Endothelial cell of umbilical vein (primary cell): ENCODE data around the gene SZT2. TPM values are rescaled to one million over a fixed set of nuclear protein-coding genes. Genes with fewer than 3 reads are reported as not detected.
A peak's percentile ranks its signal among the peaks of the same experiment; 100 is the strongest.

Experiments used
- BruUV-seq: library from RNA; stranded (reverse); fragments of 400-500 nt; replicated peaks from 2 replicates; lab custom pipeline; 2021; lab: Mats Ljungman, UMichigan
- CTCF ChIA-PET: fragments of 300-600, 350-600 bp; sonication (Branson Sonifier 250); formaldehyde crosslinking; loops from one replicate; lab custom pipeline; 2021; ENCODE audit warnings: antibody characterized with exemption, inconsistent platforms; lab: Charles Lee
- POLR2A ChIA-PET: fragments of 300-600, 350-600 bp; sonication (Branson Sonifier 250); formaldehyde crosslinking; loops from one replicate; lab custom pipeline; 2021; ENCODE audit warnings: antibody characterized with exemption, inconsistent platforms; lab: Charles Lee
- DNase-seq: peaks from one replicate; pipeline ENCODE4 v3.0.0-alpha.2; 2011; ENCODE audit warnings: low read depth, low spot score
- FAIRE-seq: peaks from 2 replicates; lab custom pipeline; 2011; peaks lifted over from hg19 to GRCh38; lab: Jason Lieb, UNC
- H2AFZ ChIP-seq: 2 replicates; pipeline ENCODE4 v1.6.0; 2012; ENCODE audit warnings: low read depth, low read length, control low read depth, inconsistent platforms
- H3K27ac ChIP-seq: 2 replicates; pipeline ENCODE4 v1.5.1; 2011; ENCODE audit warnings: low read depth, mild to moderate bottlenecking, control low read depth, low read length, moderate library complexity; ENCODE audit not compliant: insufficient read depth
- H3K27me3 ChIP-seq, 2 experiments: 2 replicates each; pipeline versions ENCODE4 v1.6.0 to v1.6.1; 2011; ENCODE audit warnings: low read length in 2 of 2, mixed read lengths in 1 of 2; ENCODE audit not compliant: control insufficient read depth in 2 of 2, insufficient read depth in 2 of 2
- H3K36me3 ChIP-seq, 2 experiments: 2 replicates in 1 of 2; 3 replicates in 1 of 2; pipeline ENCODE4 v1.5.1; 2011; ENCODE audit warnings: low read length in 2 of 2, mild to moderate bottlenecking in 1 of 2, moderate library complexity in 1 of 2; ENCODE audit not compliant: control insufficient read depth in 2 of 2, insufficient read depth in 2 of 2; ENCODE audit errors: extremely low read depth in 1 of 2
- H3K4me1 ChIP-seq: 3 replicates; pipeline ENCODE4 v1.5.1; 2011; ENCODE audit warnings: mild to moderate bottlenecking, low read length; ENCODE audit not compliant: control insufficient read depth, insufficient read depth; ENCODE audit errors: extremely low read depth
- H3K4me2 ChIP-seq: 2 replicates; pipeline ENCODE4 v1.6.1; 2011; ENCODE audit warnings: low read length, control low read depth, mixed read lengths; ENCODE audit not compliant: insufficient read depth
- H3K4me3 ChIP-seq, 3 experiments: fragments of 200-600 bp in 1 of 3; sonication (generic), shearing (Covaris generic) in 1 of 3; replicated peaks in 1 of 3; 2 replicates each; pipeline ENCODE4 v1.5.1; 2011 to 2016; ENCODE audit warnings: control low read depth in 3 of 3, low read length in 3 of 3, mild to moderate bottlenecking in 2 of 3, inconsistent platforms in 1 of 3, low read depth in 1 of 3, moderate library complexity in 1 of 3; ENCODE audit not compliant: insufficient read depth in 1 of 3
- H3K79me2 ChIP-seq: 2 replicates; pipeline ENCODE4 v1.6.0; 2012; ENCODE audit warnings: low read length, inconsistent platforms; ENCODE audit not compliant: control insufficient read depth, insufficient read depth
- H3K9ac ChIP-seq: replicated peaks from 2 replicates; pipeline ENCODE3; 2011; ENCODE audit warnings: low read length, control low read depth; ENCODE audit not compliant: insufficient read depth; ENCODE audit errors: extremely low read depth
- H3K9me1 ChIP-seq: replicated peaks from 3 replicates; pipeline ENCODE4 v1.6.0; 2011; ENCODE audit warnings: mild to moderate bottlenecking, low read length; ENCODE audit not compliant: control insufficient read depth, insufficient read depth; ENCODE audit errors: extremely low read depth
- H3K9me3 ChIP-seq: replicated peaks from 2 replicates; pipeline ENCODE4 v1.5.1; 2012; ENCODE audit warnings: low read length, inconsistent platforms; ENCODE audit not compliant: control insufficient read depth, insufficient read depth
- H4K20me1 ChIP-seq: replicated peaks from 2 replicates; pipeline ENCODE3; 2011; ENCODE audit warnings: mild to moderate bottlenecking, low read length; ENCODE audit not compliant: control insufficient read depth, insufficient read depth; ENCODE audit errors: extremely low read depth
- EZH2 ChIP-seq: IDR thresholded peaks from 2 replicates; pipeline ENCODE4 v1.6.1; 2012; ENCODE audit warnings: borderline replicate concordance, low read depth, mild to moderate bottlenecking, moderate library complexity, low read length, inconsistent platforms; ENCODE audit not compliant: severe bottlenecking
- FOS ChIP-seq: IDR thresholded peaks from 2 replicates; pipeline ENCODE4 v1.6.1; 2011; ENCODE audit warnings: mild to moderate bottlenecking, low read length, moderate library complexity, borderline replicate concordance; ENCODE audit not compliant: insufficient read depth
- GATA2 ChIP-seq: IDR thresholded peaks from 2 replicates; pipeline ENCODE4 v1.7.0; 2011; ENCODE audit warnings: low read depth, mild to moderate bottlenecking, moderate library complexity, mixed read lengths, low read length; ENCODE audit not compliant: insufficient read length, insufficient read depth
- JUN ChIP-seq: IDR thresholded peaks from 2 replicates; pipeline ENCODE4 v1.6.1; 2011; ENCODE audit warnings: borderline replicate concordance, low read depth; ENCODE audit not compliant: insufficient read length, insufficient read depth
- POLR2A ChIP-seq: IDR thresholded peaks from 2 replicates; pipeline ENCODE4 v1.6.1; 2012; ENCODE audit warnings: low read depth, mild to moderate bottlenecking, control low read depth, low read length
- dilution Hi-C: fragments of 300-500 bp; cut with MboI; formaldehyde crosslinking; loops from one replicate; pipeline ENCODE4 v1.15.0; 2019; ENCODE audit warnings: low sequenced_read_pairs; ENCODE audit not compliant: extremely low pct_ligation_motif_present
- intact Hi-C: fragments of 100-400 bp; cut with micrococcal nuclease; formaldehyde crosslinking; loops from one replicate; pipeline ENCODE4 v1.10.0; 2022
- polyA plus RNA-seq, 4 experiments: library from polyadenylated mRNA; depleted of rRNA in 3 of 4; stranded (reverse) in 3 of 4; unstranded in 1 of 4; fragments of >200 nt; gene quantifications; 2 replicates each; pipeline versions ENCODE4 v1.2.1 to v1.2.3, GENCODE V29; 2011 to 2012; ENCODE audit warnings: missing spikeins in 1 of 4
- total RNA-seq: library from RNA; stranded (reverse); gene quantifications from 2 replicates; pipeline ENCODE4 v1.2.3, GENCODE V29; 2021
- TF ChIP-seq, protein P1 (sequence below): IDR thresholded peaks from 2 replicates; pipeline ENCODE4 v1.6.1; 2011; ENCODE audit not compliant: insufficient read depth, insufficient read length
- TF ChIP-seq, protein P2 (sequence below), 2 donors: IDR thresholded peaks; 1 replicate in 1 of 2; 2 replicates in 1 of 2; pipeline ENCODE4 v1.5.1; 2011; ENCODE audit warnings: low read length in 2 of 2, mild to moderate bottlenecking in 2 of 2, moderate library complexity in 2 of 2, control low read depth in 1 of 2, inconsistent platforms in 1 of 2, low read depth in 1 of 2; ENCODE audit not compliant: insufficient read depth in 1 of 2; ENCODE audit errors: extremely low read depth in 1 of 2

The SZT2 gene
- total and polyA plus RNA-seq, 2 donors (not counting 3 experiments of a cell fraction or from before 2014, with no cell fraction given), result 11.4 to 49.9 TPM

DNA sequence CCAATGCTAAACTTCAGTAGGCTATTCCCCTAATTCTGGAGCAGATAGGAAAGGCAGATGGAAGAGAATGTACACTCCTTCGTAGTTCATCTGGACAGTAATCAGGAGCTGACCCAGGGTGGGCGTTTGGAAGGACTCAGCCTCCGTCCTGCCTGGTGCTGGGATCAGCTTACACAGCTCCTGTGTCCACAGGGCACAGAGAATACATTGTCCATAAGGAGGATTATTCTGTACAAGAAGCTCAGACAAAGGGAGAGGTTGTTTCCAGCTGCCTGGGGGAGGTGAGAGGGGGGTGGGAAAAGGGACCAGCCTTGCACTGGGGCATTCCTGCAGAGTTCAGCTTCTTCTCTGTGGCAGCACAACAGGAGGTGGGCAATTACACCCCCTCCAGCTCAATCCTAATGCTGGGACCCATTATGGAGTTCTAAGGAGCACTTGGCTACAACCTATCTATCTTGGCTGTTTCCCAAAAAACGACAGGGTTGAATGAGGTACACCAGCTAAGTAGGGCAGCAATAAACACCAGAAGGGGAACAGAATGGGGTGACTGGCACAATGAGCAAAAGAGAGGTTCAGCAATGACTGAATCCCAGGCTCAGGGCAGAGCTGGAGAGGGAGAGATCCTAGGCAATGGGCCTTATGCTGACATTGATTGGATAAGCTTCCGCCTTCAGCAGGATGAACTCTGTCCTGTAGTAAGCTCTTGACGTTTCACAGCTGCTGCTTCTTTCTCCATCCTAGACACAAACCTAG, 7.5 kb upstream of the SZT2 start:
- no peak overlapping the region for H3K9ac ChIP-seq
- H3K79me2 ChIP-seq, result no peaks in the 10 kb centered on the region
- FAIRE-seq (no peak), DNase-seq (no peak)
- CTCF ChIA-PET, result interaction anchor here (0.9 to 2.4 kb wide), 4 partner anchors 14 to 144 kb away, joined by 3 to 17 read pairs (median 4); partner anchors contain the start of gene ELOVL1
- POLR2A ChIA-PET, result interaction anchor here (0.9 kb wide), 1 partner anchor 14 kb away, joined by 3 read pairs; the partner anchor contains the start of gene ELOVL1
- BruUV-seq, result no TSS peak
- H4K20me1 ChIP-seq, result no peaks in the 10 kb centered on the region
- no peaks in the 10 kb centered on the region for H3K9me1 ChIP-seq
- H2AFZ ChIP-seq, result no peak overlapping the region
- H3K4me3 ChIP-seq, result no peak overlapping the region
- H3K4me2 ChIP-seq, result no peak overlapping the region
- no peaks in the 10 kb centered on the region for H3K27me3 ChIP-seq
- peaks cover 18 to 50% of the 10 kb centered on the region in 2 experiments for H3K36me3 ChIP-seq
- H3K4me1 ChIP-seq, result no peaks in the 10 kb centered on the region
- no peaks in the 10 kb centered on the region for H3K9me3 ChIP-seq
- intact Hi-C loops (no loop called here), dilution Hi-C loops (no loop called here)
- TF ChIP-seq EZH2, result no peak
- TF ChIP-seq FOS, result no peak
- no peak overlapping the region for H3K27ac ChIP-seq

DNA sequence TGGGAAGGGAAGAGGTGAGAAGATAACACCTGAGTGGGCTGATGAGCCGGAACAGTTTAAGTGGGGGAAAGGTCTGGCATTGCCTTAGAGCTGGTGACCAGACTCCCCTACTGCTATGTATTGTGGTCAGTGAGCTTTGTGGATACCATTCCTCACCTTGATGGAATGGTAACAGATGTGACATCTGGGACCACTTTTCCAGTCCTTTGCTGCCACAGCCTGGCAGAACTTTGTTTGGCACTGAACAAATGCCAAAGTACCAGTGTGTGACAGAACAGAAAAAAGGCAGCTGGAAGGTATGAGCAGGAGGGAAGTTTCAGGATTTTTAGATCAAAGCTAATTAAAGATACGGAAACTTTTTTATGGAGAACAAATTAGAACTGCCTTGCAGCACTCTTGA, 6.2 kb upstream of the SZT2 start:
- H2AFZ ChIP-seq, result no peak overlapping the region
- TF ChIP-seq, protein P1, sequence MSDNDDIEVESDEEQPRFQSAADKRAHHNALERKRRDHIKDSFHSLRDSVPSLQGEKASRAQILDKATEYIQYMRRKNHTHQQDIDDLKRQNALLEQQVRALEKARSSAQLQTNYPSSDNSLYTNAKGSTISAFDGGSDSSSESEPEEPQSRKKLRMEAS, result no peak
- TF ChIP-seq GATA2, result no peak
- TF ChIP-seq, protein P2, sequence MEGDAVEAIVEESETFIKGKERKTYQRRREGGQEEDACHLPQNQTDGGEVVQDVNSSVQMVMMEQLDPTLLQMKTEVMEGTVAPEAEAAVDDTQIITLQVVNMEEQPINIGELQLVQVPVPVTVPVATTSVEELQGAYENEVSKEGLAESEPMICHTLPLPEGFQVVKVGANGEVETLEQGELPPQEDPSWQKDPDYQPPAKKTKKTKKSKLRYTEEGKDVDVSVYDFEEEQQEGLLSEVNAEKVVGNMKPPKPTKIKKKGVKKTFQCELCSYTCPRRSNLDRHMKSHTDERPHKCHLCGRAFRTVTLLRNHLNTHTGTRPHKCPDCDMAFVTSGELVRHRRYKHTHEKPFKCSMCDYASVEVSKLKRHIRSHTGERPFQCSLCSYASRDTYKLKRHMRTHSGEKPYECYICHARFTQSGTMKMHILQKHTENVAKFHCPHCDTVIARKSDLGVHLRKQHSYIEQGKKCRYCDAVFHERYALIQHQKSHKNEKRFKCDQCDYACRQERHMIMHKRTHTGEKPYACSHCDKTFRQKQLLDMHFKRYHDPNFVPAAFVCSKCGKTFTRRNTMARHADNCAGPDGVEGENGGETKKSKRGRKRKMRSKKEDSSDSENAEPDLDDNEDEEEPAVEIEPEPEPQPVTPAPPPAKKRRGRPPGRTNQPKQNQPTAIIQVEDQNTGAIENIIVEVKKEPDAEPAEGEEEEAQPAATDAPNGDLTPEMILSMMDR (IDR thresholded peaks at IDR 0.05; ENCODE audit: extremely low read depth in 1 of 2, insufficient read depth in 1 of 2, low read depth in 1 of 2, low read length in 2 of 2), result peak in 1 of 2 donors; percentile 6
- TF ChIP-seq JUN, result no peak
- TF ChIP-seq POLR2A, result no peak
- no peak for TF ChIP-seq EZH2
- no peak for TF ChIP-seq FOS
- no peak for FAIRE-seq
- ChIA-PET CTCF (interaction anchor here (0.7 to 2.9 kb wide), 15 partner anchors 10 to 310 kb away, joined by 3 to 34 read pairs (median 4); partner anchors contain the start of genes CDC20 and ELOVL1), POLR2A (no interaction called here)
- no peak overlapping the region for H3K4me2 ChIP-seq
- H3K9me1 ChIP-seq, result no peaks in the 10 kb centered on the region
- no peak overlapping the region for H3K4me3 ChIP-seq
- BruUV-seq, result no TSS peak
- peaks cover 7% of the 10 kb centered on the region for H3K4me1 ChIP-seq
- DNase-seq, result no peak
- H3K9ac ChIP-seq, result no peak overlapping the region
- H3K27me3 ChIP-seq, result no peaks in the 10 kb centered on the region
- H3K9me3 ChIP-seq, result no peaks in the 10 kb centered on the region
- dilution Hi-C loops (no loop called here), intact Hi-C loops (no loop called here)
- H4K20me1 ChIP-seq, result no peaks in the 10 kb centered on the region
- peaks cover 18 to 53% of the 10 kb centered on the region in 2 experiments for H3K36me3 ChIP-seq
- peaks cover 11% of the 10 kb centered on the region for H3K79me2 ChIP-seq
- no peak overlapping the region for H3K27ac ChIP-seq
